ENCODE measurements around the gene CXorf49. TPM values are rescaled to one million over a fixed set of nuclear protein-coding genes. Genes with fewer than 3 reads are reported as not detected.

The CXorf49 gene
- total RNA-seq, 4 donors from 2014 or later = not detected

DNA sequence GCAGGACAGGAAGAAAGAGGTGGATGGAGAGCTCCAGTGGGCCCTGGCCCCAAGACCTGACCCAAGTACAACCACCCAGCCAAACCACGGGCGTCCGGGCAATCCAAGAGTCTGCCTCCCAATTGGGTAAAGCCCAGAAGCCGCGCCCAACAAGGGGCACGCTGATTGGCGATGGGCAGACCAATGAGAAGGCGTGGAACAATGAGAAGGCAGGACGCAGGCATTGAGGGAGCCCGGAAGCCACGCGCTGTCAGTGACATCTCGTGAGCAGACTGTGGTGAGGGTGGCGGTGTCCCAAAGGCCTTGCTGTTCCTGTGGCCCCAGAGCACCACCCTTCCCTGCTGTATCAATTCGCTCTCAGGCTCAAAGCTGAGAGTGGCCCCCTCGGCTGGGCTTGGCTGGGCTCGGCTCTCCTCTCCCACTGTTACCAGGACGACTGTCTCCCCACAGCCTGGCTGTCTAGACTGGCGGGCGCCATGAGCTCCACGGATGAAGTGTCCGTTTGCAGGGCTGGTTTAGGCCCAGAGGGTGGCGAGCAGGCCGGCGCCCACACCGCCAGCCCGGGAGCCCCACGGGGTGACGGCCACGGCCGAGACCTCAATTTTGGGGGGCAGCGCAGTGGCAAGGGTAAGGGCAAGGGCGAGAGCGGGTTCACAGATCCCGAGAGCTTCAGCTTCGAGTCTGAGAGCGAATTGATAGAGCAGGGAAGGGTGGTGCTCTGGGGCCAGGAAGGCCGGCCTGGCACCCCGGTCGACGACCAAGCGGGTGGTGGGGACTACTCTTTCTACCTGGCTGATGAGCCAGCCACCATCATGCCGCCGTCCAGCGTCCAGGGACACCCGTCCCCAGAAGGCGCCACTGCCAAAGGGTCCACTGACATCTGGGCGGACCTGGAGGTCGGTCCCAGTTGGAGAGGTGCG is 50.5 kb downstream of the CXorf49 start, which contains the start of gene LOC101059915:
Gene LOC101059915, plus strand, starts transcription at position 219 of the 920 bp plus-strand sequence.
- TF ChIP-seq, protein P1, sequence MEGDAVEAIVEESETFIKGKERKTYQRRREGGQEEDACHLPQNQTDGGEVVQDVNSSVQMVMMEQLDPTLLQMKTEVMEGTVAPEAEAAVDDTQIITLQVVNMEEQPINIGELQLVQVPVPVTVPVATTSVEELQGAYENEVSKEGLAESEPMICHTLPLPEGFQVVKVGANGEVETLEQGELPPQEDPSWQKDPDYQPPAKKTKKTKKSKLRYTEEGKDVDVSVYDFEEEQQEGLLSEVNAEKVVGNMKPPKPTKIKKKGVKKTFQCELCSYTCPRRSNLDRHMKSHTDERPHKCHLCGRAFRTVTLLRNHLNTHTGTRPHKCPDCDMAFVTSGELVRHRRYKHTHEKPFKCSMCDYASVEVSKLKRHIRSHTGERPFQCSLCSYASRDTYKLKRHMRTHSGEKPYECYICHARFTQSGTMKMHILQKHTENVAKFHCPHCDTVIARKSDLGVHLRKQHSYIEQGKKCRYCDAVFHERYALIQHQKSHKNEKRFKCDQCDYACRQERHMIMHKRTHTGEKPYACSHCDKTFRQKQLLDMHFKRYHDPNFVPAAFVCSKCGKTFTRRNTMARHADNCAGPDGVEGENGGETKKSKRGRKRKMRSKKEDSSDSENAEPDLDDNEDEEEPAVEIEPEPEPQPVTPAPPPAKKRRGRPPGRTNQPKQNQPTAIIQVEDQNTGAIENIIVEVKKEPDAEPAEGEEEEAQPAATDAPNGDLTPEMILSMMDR (IDR thresholded peaks at IDR 0.05; ENCODE audit: low read depth) = no peak

DNA sequence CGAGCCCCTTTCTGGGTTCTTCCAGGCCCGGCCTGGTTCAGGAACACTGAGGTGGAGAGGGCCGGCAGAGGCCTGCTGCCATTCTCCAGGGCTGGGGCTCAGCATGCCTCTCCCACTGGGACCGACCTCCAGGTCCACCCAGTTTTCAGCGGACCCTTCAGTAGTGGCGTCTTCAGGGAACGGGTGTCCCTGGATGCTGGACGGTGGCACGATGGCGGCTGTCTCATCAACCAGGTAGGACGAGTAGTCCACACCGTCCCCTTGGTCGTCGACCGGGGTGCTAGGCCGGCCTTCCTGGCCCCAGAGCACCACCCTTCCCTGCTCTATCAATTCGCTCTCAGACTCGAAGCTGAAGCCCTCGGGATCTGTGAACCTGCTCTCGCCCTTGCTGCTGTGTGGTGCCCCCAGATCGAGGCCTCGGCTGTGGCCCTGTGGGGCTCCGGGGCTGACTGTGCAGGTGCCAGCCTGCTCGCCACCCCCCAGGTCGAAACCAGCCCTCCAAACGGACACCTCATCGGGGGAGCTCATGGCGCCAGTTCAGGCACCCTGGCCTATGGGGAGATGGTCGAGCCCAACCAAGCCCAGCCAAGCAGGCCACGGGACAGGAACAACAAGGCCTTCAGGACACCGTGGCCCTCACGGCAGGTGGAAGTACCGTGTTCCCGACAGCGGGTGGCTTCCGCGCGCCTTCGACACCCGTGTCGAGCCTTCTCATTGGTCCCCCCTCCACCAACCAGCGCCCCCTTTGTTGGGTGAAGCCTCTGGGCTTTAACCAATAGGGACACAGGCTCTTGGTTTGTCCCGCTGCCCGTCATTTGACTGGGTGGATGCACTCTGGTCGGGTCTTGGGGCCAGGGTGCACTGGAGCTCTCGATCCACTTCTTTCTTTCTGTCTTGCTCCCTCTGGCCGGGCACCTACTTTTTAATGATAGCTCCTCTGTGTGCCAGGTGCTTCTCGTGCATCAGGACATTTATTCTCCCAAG is 51.6 kb downstream of the CXorf49 start:
- TF ChIP-seq, protein P1 (IDR thresholded peaks at IDR 0.05; ENCODE audit: low read depth) = no peak

- TF ChIP-seq, protein P1 (IDR thresholded peaks at IDR 0.05; ENCODE audit: low read depth) = no peak
Observed at GRCh38 chrX:71665747-71666146, 52.3 kb downstream of the CXorf49 start.

DNA sequence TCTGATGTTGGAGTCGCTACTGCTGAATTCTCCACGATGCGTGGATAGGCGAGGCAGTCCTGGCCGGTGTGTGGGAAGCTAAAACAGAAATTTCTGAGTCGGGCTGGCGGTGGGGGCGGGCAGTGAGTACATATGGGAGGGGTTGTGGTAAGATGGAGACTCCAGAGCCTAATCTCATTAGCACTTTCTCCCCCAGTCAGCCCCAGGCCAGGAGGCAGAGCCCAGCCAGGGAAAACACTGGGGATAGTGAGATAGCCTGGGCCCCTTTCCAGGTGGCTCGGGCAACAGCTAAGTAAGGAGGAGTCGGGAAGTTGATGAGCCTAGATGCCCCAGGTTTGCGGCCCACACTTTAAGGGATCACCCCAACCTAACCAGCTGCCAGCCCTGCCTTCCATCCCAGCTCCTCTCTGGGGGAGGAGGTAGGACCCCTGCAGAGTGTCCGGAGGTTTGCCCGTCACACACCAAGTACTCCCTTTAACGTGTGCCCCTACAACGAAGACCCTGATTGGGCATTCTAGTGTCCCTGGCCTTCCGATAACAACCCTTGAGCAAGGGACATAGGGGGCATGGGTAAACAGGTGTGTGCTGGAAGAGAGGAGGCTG is 53.1 kb downstream of the CXorf49 start:
- TF ChIP-seq, protein P1 (IDR thresholded peaks at IDR 0.05; ENCODE audit: low read depth) = no peak

Small RNAs within 50 kb of the gene (small RNA-seq; reads per million reads assigned to genes)
- gene BX276092.4 (not detected), gene BX276092.6 (not detected), gene BX276092.8 (not detected)

Other genes starting within 250 kb of the CXorf49 start
- 100 to 1,000 TPM; 168 to 233 (median 191) TPM for gene OGT, start 185.2 kb downstream of the CXorf49 start, total RNA-seq
- gene GCNA, start 139.8 kb downstream of the CXorf49 start, total RNA-seq = 1 to 10 TPM; 4.1 to 5.7 (median 5.1) TPM
- not detected for gene CXCR3, start 99.8 kb downstream of the CXorf49 start, total RNA-seq
- gene CXorf49B, start 45.1 kb upstream of the CXorf49 start, total RNA-seq = not detected
- gene NHSL2, start 192.6 kb upstream of the CXorf49 start, total RNA-seq = 10 to 100 TPM in 1 of 4 donors, 1 to 10 TPM in 3; 5.6 to 12.2 (median 8.8) TPM

Data from subcutaneous adipose tissue (tissue), 4 donors.